ENCODE measurements around the gene HOXC11.

The HOXC11 gene

DNA sequence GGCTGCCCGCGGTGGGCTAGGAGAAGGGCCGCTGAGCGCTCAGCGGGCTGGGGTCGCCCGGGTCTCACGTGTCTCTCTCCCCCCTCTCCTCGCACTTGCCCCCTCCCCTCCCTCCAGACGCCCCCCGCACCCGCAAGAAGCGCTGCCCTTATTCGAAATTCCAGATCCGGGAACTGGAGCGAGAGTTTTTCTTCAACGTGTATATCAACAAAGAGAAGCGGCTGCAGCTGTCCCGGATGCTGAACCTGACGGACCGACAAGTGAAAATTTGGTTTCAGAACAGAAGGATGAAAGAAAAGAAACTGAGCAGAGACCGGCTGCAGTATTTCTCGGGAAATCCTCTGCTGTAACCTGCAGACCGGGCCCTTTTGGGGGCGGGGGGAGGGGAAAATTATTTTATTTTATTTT is 2.1 kb downstream of the HOXC11 start:
- no peak for DNase-seq

DNA sequence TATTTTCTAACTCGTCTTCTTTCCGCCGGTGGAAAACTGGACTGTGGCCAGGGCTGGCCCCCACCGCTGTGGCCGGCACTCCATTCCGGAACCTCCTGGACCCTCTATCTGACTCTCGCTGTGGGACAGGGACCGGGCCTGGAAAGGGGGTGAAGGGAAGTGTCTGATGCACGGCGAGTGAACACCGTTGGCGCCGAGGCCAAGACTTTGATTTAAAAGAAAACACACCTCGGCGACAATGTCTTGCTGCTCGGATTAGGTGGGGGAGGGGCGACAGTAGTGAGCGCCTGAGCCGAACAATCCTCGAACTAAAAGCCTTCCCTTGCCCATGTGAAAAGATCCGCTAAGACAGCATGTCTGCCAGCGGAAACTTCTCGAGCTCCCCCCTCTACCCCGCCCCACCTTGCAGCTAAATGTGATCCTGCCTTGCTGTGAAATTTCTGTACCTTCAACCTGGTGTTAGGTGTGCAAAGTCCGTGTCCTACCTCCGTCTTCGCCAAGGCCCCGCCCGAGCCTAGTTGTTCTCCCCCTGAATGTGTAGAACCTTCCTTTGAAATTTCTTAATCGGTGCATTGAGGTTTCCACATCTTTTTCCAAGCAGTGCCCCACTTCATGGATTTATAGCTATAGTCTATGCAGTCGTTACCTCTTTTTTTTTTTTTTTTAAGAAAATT is 2.7 kb downstream of the HOXC11 start:
- DNase-seq, result no peak

DNA sequence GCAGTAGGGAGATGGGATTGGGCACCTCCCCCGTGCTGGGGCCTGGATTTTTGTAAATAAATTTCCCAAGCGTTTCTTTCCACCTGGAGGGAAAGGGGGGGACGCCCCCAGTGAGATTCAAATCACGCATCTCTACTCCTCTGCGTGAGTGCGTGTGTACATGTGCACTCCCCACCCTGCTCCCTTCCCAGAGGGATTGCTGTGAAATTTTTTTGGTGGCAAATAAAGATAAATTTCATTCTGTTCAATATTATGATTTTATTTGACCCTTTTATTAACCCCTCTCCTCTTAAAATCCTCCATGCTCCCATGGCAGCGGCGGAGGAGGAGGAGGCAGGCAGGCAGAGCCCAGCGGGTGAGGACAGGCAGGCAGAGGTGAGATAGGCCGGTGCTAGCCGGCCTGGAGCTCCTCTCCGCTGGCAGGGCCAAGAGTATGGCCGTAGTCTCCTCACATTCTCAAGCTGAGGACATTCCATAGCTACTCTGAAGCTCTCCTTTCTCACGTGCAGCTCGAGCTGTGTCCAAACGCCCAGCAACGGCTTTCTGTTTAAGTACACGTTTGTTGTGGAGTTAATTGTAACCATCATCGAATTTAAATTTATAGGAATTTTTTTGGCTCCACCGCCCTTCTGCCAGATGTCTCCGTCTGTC is 3.4 kb downstream of the HOXC11 start:
- DNase-seq, result no peak

DNA sequence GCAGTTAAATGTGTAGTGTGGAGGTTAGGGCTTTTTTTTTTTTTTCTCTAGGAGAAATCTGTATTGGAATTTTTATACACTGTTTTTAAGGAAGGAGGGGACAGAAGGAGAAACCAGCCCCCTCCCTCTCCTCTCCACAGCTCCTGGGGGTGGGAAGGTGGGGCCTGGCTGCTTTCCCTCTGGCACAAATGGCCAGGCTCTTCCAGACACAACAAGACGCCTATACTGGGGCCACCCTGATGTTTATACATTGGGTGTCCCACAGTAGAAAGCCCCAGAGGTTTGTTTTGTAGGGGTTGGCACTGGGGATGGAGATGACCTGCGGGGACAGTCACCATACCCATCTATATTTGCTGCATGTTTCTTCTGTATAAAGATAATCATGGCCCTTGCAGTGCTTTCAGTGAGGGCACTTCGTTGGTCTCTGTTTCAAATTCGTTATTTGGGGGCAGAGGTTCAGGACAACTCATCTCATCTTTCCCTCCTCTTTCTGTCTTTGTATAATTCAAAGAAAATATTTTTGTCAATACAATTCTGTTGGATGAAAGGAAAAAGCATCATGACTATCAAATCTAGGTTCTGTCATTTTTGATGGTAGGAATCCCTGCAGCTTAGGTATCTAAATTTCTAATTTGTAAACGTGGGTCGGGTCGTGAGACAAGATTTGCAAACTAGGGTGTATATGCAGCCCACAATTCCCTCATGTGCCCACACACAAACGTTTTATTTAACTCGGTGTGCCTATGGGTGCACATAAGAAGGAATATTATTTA is 4.1 kb downstream of the HOXC11 start:
- DNase-seq, result no peak

DNA sequence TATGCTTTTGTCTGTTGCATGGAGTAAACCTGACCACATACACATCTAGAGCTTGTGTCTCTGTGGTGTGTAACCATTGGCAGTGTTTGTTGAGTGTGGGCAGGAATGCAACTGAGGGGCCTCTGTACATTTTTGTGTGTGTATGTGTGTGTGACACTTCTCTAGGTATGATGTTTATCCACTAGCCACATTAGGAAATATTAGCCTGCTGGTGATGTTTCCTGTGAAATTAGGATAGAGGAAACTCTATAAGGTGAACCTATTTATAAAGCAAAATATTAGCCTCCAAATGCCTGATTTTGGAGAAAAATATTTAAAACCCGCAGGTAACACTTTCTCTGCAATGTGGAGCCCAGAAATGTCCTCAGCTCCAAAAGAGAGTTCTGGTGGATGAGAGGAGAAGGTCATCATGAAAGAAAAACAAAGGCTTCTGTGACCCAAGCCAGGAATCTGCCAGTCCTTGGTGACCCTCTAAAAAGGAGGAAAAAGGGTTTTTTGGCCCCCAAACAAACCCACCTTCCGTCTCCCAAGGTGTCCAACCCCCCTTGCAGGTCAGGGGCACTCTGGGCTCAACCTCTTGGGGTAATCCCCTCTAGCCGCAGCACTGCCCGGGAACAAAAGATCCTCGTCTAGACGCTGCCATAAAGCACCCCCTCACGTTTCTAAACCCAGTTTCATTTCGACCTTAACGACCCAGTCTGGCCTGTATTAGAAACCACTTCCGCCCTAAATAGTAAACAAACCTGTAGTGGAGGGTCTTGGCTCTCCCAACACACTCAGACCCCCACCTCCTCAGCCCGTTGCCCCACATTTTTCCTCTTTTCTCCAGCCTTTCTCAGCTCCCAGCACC is 4.9 kb downstream of the HOXC11 start:
- DNase-seq, result no peak

DNA sequence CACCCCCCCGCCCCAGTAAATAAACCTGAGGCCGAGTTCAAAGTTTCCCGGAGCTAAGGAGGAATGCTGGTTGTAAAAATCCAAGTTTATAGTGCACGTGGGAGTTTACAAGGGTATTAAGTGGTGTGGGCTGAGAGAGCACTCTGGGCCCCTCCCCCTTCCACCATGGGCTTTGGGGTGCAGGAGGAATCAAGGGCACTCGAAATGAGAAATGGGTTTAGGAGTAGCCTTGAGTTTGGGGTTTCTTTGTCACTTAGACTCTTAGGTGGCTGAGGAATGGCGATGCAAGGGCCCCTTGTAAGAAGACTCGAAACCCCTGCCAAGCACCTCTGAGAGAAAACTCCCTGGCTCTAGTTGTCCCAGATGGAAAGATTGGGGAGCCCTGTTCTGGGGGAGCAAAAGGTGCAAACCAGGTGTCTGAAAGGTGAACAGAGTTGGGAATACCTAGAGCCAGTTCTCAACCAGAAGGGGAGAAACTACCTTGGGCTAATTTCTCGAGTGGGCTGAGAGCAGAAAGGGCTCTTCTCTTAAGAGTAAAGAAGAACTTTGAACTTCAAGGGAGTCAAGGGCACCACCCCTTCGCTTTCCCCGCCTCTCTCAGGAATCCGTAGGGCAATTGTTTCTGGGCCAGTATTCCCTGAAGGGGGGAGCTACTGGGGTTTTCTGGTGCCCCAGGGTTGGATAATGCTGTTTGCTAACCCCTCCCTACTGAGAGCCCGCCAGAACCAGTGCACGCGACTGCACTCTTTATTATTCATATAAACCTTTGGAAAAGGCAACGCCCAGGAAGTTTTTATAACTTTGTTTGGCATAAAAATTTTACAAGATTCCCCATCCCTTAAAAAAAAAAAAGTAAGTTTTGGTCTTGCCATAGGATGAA is 5.8 kb downstream of the HOXC11 start:
- no peak for DNase-seq

DNA sequence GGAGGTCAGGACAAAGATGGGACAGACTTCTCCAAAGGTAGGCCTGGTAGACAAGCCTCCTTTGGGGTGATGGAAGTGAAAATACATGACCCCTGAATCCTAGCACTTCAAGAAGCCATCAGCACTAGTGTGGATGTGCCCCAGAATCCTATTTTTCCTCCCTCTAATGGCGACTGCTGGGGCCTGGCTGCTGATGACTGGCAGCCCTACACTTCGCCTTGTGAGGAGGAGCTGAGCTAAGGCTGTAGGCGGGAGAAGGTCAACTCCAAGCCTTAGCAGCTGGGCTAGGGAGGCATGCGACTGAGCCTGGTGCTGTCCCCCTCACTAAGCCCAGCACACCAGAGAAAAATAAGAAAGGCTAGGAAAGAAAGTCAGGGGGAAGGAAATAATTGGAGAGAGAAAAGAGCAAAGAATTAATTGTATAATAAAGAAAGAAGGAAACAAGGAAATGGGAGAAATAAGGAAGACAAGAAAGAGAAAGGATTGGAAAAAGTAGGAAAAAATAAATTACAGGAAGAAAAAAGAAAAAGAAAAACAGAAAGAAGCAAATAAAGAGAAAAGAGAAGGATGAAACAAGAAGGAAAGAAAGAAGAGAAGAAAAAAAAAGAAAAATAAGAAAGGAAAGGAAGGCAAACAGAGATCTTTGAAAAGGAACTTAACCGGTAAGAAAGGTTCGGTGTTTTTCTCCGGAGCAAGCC is 7.3 kb downstream of the HOXC11 start:
- DNase-seq, result no peak

DNA sequence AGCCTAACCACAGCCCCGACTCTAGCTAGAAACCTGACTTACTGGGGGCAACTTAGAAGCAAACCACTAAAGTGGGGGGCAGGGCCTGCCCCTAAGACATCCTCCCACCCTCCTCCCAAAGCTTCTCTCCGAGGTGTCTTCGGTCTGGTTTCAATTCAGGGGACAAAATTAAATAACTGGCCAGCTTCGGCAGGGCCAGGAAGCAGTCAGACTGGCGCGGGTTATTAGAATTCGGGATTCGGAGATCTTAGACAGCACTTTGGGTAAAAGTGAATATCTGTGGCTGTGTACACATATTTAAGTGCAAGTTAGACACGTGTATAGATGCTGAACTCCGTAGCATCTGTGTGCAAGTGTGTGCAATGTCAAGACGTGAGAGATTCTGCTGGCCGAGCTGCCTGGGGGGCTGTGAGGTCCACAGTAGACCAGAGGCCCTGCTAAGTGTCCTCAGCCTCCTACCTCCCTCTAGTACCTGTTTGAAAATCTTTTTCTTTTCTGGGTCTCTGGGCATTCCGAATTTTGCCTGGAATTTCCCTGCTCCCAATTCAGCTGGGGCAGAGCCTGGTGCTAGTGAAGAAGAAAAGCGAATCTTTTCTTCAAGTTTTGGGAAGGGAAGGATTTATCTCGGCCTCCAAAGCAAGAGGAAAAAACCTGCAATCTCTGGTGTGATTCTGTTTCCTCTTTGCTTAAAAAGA is 8.0 kb downstream of the HOXC11 start:
- DNase-seq, result no peak

DNA sequence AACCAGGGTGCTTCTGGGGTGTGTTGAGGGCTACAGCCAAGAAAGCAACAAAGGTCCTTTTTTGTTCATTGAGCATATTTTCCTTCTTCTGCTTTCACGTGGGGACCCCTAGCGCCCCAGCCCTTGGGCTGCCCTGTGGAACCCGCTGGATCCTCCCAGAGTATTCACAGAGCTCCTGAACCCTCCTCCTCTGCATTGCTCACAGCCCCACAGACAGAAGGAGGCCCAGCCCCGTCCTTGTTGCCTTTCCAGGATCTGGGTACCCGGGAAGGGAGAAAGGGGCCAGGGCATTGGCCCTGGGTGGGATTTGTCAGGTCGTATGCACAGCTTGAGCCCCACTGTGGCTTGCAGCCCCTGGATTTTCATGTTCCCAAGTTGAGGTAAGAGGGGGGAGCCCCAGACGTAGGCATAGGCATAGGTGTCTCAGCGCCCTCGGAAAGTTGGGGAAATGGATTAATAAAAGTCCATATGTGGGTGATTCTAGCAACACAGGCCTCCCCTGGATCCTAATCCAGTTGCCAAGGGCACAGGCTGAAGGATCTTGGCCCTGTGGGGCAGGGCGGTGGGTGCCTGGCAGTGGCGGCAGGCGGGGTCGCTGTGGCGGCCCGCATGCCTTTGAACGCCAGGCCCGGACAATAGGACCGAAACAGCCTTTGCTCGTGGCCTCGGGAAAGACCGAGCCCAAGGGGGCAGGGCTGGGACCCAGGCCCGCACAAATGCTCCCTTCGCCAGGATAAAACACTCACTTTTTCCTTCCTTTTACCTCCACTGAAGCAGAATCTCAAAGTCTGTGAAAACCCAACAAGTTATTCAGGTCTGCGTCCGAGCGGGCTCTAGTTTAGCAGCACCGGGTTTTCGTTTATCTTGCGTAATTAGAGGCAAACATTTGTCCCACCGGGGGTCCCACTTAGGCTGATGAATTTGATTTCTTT is 9.0 kb downstream of the HOXC11 start:
- DNase-seq, result no peak

DNA sequence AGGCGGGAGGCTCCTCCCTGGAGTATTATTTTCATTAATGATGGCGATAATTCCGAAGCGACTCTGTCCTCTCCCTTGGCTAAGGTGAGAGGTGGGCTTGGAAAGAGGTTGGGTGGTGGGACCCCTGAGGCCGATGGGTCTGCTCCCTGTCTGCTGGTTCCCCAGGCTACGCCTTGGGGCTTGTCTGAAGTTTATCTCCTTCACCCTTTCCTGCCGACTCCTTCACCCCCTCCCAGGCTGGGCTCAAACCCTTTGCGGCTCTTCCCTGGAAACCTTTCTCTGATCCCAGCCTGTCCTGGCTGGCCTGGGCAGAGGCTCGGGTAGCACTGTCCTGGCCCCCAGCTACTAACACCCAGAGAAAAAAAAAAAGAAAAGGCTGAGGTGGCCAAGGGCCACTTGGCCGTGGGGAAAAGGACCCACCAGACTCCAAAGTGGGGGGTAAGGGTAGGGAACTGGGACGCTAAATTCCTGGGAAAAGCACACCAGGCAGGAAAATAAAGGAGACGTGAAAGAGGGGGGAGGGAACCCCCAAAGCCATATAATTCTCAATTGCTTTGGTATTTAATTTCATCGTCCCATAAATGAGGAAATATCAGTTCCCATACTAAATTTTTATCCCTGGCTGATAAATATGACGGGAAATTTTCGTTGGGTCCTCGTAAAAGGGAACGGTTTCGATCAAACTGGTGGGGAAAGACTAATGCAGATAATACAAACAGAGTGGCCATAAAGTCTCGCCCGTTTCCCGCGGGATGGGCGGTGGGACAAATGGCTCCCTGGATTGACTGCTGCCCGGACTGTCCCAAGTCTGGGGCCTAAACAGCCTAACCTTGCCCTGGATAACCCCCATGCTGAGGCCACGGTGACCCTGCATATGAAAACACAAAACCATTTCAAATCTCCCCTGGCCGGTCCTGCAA is 10.0 kb downstream of the HOXC11 start:
- no peak for DNase-seq

DNA sequence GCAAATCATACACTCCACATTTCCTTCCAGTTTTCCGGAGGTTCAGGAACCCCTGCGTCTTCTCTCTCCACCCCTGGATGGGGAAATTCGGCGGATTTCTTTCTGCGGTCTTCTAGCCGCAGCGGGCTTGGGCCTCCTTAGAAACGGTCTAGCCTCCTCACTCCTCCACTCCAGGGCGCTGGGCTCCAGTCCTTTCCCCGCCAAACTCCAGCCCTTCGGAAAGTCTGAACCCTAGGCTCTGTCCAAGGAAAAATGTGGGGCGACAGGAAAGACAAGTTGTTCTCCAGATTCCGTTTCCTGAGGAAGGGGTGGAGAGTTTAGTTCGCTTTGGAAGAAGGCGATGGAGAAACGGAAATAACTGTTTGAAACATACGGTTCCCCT is 10.6 kb downstream of the HOXC11 start:
- no peak for DNase-seq

DNA sequence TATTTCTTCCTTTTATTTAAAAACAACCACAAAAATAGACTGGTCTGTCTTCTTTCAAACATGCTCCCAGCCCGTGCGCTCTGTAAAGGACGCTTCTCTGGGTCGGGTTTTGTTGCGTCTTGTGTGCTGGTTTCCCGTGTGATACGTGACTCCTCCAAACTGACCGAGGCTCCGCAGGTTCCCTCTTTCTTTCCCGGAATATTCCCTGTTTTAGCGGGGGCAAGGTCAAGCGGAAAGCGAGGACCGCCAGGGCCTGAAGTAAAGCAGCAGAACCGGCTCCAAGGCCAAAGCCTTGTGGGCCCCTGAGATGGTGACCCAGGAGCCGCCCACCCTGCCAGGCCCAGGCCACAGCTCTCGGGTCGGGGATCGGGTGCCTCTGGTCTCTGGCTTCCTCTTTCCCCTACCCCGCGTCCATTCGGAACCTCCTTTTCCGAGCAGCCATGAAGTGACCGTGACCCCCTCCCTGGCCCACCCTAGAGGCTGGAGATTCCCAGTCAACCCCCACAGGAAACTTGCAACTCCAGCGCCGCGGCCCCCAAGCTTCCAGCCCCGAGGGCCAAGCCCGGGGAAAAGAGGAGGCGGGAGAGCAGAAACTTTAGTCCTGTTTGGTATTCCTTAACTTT is 11.1 kb downstream of the HOXC11 start:
- DNase-seq, result no peak

DNA sequence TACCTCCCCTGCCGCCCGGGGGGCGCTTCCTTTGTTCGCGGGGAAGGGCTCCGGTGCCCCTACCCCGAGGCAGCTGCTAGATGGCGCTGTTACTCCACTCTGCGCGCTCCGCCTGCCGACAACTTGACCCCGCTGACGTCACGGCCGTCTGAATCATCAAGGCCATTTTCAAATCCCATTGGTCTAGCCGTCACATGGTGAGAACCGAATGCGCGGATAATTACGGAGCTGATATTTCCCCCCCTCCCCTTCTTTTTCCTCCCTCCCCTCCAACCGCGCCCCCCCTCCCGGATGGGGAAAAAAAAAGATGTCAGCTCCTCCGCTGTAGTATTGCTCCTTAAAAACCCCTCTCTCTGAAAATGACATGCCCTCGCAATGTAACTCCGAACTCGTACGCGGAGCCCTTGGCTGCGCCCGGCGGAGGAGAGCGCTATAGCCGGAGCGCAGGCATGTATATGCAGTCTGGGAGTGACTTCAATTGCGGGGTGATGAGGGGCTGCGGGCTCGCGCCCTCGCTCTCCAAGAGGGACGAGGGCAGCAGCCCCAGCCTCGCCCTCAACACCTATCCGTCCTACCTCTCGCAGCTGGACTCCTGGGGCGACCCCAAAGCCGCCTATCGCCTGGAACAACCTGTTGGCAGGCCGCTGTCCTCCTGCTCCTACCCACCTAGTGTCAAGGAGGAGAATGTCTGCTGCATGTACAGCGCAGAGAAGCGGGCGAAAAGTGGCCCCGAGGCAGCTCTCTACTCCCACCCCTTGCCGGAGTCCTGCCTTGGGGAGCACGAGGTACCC is 12.2 kb downstream of the HOXC11 start, which contains the start of gene HOXC10:
HOXC10 (plus strand) TSS at position 246 of the 791 bp plus-strand sequence; CDS start at position 360, 114 bp downstream.
- DNase-seq, result peak; percentile 81

DNA sequence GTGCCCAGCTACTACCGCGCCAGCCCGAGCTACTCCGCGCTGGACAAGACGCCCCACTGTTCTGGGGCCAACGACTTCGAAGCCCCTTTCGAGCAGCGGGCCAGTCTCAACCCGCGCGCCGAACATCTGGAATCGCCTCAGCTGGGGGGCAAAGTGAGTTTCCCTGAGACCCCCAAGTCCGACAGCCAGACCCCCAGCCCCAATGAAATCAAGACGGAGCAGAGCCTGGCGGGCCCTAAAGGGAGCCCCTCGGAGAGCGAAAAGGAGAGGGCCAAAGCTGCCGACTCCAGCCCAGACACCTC is 12.7 kb downstream of the HOXC11 start:
- no peak for DNase-seq

DNA sequence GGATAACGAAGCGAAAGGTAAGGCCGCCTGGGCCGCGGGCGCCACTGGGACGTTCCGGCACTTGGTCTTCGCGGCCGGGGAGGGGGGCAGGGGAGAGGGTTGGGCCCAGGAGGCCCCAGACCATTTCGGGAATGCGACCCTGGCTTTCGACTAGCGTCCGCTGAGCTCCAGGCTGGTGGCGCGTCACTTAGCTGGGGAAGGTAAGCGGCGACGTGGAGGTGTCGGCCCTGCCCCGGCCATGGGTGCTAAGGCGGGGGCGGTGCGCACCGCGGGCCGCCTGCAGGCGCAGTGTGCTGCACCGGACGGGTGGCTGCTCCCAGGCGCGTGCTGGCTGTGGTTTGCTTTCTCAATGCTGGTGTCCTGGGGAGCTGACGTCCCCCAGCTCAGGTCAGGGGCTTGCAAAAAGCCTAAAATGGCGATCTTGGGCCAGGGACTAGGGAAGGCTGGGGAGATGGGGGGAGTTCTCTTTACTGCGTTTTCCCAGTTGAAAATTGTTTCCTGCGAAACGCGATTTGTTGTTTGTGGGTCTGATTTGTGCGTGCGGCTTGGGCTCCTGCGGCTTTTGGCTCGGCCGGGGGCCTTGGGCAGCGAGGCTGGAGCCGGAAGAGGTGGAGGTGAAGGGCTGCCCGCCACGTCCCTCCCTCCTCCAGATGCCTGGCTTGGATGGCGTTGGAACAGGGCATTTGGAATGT is 13.2 kb downstream of the HOXC11 start:
- no peak for DNase-seq

DNA sequence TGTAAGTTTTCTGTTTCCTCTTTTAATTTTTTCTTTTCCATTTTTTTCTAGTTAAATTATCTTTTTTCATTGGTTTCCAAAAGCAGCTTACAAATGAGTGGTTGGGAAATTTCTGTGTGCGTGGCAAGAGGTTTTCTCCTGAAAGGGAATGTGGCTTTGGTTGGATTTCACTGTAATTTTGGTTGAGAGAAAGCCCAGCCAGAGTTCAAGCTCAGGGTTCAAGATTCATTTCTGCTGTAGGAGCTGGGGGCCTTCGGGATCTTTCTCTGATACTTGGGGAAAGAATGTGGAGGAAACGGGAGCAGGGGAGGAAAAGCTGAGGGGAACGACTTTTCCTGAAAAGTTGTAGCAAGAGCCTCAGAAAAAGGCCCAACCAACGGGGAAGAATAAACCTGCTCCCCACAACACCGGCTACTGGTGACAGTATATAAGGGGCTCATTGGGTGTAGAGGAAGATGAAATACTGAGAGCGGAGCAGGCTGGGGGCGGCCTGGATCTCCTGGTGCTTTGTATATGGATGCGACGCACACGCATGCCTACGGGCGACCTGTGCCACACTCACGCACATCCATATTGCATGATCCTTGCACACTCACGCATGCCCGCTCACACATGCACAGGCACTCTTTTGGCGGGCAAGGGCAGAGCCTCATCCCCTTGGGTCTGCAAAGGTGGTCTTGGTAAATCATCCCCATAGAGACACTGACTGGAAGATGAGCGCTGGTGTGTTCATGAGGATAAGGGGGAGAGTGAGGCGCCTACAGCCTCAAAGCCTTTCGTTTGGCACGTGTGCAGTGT is 14.0 kb downstream of the HOXC11 start:
- DNase-seq, result no peak
